Esophagus muscularis mucosa (tissue), 4 donors: ENCODE measurements around the gene GJD3. TPM values are rescaled to one million over a fixed set of nuclear protein-coding genes. Genes with fewer than 3 reads are reported as not detected.

Experiments
- DNase-seq: peaks from one replicate; pipeline ENCODE4 v3.0.0-alpha.2; 2017; ENCODE audit errors: extremely low spot score
- H3K27ac ChIP-seq, 4 donors: fragments of 200-600 bp; sonication (generic); replicated peaks in 1 of 4; 1 replicate in 3 of 4; 2 replicates in 1 of 4; pipeline ENCODE4 v1.5.1; 2016 to 2019; ENCODE audit warnings: mild to moderate bottlenecking in 1 of 4
- H3K27me3 ChIP-seq, 4 donors: fragments of 200-600 bp; sonication (generic); one replicate each; pipeline versions ENCODE4 v1.5.1 to v1.6.0; 2016 to 2019
- H3K36me3 ChIP-seq, 4 donors: fragments of 200-600 bp; sonication (generic); one replicate each; pipeline ENCODE4 v1.5.1; 2016 to 2019
- H3K4me1 ChIP-seq, 4 donors: fragments of 200-600 bp; sonication (generic); one replicate each; pipeline ENCODE4 v1.5.1; 2016 to 2019
- H3K4me3 ChIP-seq, 4 donors: fragments of 200-600 bp; sonication (generic); 1 replicate in 2 of 4; 2 replicates in 2 of 4; pipeline ENCODE4 v1.5.1; 2016 to 2019; ENCODE audit warnings: mild to moderate bottlenecking in 4 of 4, moderate library complexity in 1 of 4
- H3K9me3 ChIP-seq, 4 donors: fragments of 200-600 bp; sonication (generic); 1 replicate in 3 of 4; 2 replicates in 1 of 4; pipeline ENCODE4 v1.5.1; 2016 to 2019
- EP300 ChIP-seq: sonication (generic); formaldehyde crosslinking; IDR thresholded peaks from one replicate; pipeline ENCODE4 v1.6.1; 2017; ENCODE audit warnings: antibody characterized with exemption
- POLR2A ChIP-seq: fragments of 450-650 bp; IDR thresholded peaks from one replicate; pipeline ENCODE4 v1.6.1; 2017; ENCODE audit warnings: antibody characterized with exemption, moderate library complexity, mild to moderate bottlenecking, low read depth
- POLR2AphosphoS5 ChIP-seq, 2 donors: sonication (generic); formaldehyde crosslinking; IDR thresholded peaks; one replicate each; pipeline ENCODE4 v1.6.1; 2017; ENCODE audit warnings: antibody characterized with exemption in 2 of 2
- WGBS: methylation state at CpG from one replicate; pipeline ENCODE4 v1.1.5; 2018; 5-methylcytosine and 5-hydroxymethylcytosine counted together
- intact Hi-C: fragments of 100-400 bp; cut with DNase I; formaldehyde crosslinking; loops from one replicate; pipeline ENCODE4 v1.15.1; 2023
- total RNA-seq, 4 donors: library from RNA; depleted of rRNA; stranded (reverse); fragments of >200 nt; gene quantifications; one replicate each; pipeline versions ENCODE4 v1.1.0 to v1.2.1, GENCODE V29; 2016
- TF ChIP-seq, protein P1 (sequence below), 3 experiments: fragments of 200-600 bp in 2 of 3; fragments of 450-650 bp in 1 of 3; sonication (generic) in 2 of 3; IDR thresholded peaks; one replicate each; pipeline ENCODE4 v1.5.1; 2017 to 2019; ENCODE audit warnings: antibody characterized with exemption in 3 of 3, mild to moderate bottlenecking in 2 of 3, moderate library complexity in 1 of 3

GJD3 gene
- total RNA-seq, 4 donors from 2014 or later, result 0.40 to 0.50 TPM; not detected in 2

DNA sequence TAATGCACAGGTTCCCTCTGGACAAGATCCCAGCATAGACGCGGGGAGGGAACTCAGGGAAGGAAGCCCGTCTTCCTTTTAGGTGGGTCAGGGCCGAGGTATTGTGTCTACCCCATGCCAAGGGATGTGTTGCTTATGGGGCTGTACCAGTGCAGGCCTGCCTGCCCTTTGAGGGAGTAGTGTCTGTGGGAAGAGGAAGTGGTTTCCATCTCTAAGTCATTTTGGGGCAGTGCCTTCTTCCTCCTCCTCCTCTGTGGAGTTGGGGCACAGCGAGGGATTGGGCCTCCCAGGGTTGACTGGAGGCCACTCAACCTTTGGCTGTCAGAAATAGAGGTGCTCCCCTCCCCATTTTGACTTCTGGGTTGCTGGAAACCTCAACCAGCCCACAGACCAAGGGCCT is 26.5 kb downstream of the GJD3 start:
- peaks cover 65 to 87% (median 84%) of the 10 kb centered on the region in 4 donors for H3K4me1 ChIP-seq
- 72% methylated on average over 4 of the region's 5 CpGs for WGBS
- no peaks in the 10 kb centered on the region for H3K27me3 ChIP-seq
- H3K9me3 ChIP-seq, result no peaks in the 10 kb centered on the region
- no peak for DNase-seq
- peaks cover 0 to 6% (median 0%) of the 10 kb centered on the region in 4 donors for H3K36me3 ChIP-seq
- TF ChIP-seq POLR2AphosphoS5 (IDR thresholded peaks at IDR 0.05) (no peak), EP300 (no peak), POLR2A (no peak)
- TF ChIP-seq, protein P1, sequence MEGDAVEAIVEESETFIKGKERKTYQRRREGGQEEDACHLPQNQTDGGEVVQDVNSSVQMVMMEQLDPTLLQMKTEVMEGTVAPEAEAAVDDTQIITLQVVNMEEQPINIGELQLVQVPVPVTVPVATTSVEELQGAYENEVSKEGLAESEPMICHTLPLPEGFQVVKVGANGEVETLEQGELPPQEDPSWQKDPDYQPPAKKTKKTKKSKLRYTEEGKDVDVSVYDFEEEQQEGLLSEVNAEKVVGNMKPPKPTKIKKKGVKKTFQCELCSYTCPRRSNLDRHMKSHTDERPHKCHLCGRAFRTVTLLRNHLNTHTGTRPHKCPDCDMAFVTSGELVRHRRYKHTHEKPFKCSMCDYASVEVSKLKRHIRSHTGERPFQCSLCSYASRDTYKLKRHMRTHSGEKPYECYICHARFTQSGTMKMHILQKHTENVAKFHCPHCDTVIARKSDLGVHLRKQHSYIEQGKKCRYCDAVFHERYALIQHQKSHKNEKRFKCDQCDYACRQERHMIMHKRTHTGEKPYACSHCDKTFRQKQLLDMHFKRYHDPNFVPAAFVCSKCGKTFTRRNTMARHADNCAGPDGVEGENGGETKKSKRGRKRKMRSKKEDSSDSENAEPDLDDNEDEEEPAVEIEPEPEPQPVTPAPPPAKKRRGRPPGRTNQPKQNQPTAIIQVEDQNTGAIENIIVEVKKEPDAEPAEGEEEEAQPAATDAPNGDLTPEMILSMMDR (IDR thresholded peaks at IDR 0.05), result no peak
- H3K27ac ChIP-seq, result peak overlapping the region in 3 of 4 donors; percentile 29 to 51 (median 38)
- intact Hi-C loops, result no loop called here
- no peak overlapping the region for H3K4me3 ChIP-seq

GRCh38 chr17:40337351-40337750 is 27.2 kb downstream of the GJD3 start:
- intact Hi-C loops, result no loop called here
- Histone ChIP-seq H3K27me3 (no peaks in the 10 kb centered on the region), H3K36me3 (peaks cover 0 to 7% (median 0%) of the 10 kb centered on the region in 4 donors), H3K4me3 (no peak overlapping the region), H3K4me1 (peaks cover 72 to 89% (median 88%) of the 10 kb centered on the region in 4 donors), H3K27ac (peak overlapping the region; percentile 21 to 95 (median 34)), H3K9me3 (no peaks in the 10 kb centered on the region)
- WGBS, result 83% methylated on average over 8 of the region's 8 CpGs
- TF ChIP-seq POLR2AphosphoS5 (IDR thresholded peaks at IDR 0.05), result no peak
- TF ChIP-seq, protein P1 (IDR thresholded peaks at IDR 0.05), result no peak
- no peak for TF ChIP-seq EP300
- TF ChIP-seq POLR2A, result no peak
- DNase-seq, result no peak

DNA sequence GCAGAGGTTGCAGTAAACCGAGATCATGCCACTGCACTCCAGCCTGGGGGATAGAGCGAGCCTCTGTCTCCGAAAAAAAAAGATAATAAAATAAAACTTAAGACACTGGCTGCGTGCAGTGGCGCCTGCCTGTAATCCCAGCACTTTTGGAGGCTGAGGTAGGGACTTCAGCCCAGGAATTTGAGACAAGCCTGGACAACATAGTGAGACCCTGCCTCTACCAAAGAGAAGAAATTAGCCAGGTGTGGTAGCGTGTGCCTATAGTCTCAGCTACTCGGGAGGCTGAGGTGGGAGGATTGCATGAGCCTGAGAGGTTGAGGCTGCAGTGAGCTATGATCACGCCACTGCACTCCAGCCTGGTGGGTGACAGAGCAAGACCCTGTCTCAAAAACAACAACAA is 28.9 kb downstream of the GJD3 start:
- Histone ChIP-seq H3K27me3 (no peaks in the 10 kb centered on the region), H3K4me3 (no peak overlapping the region), H3K36me3 (peaks cover 0 to 12% (median 2%) of the 10 kb centered on the region in 4 donors), H3K9me3 (no peaks in the 10 kb centered on the region), H3K27ac (peak overlapping the region; percentile 94 to 98 (median 96)), H3K4me1 (peaks cover 84 to 100% (median 100%) of the 10 kb centered on the region in 4 donors)
- DNase-seq, result no peak
- WGBS, result 81% methylated on average over 8 of the region's 8 CpGs
- TF ChIP-seq POLR2A (no peak), EP300 (no peak), POLR2AphosphoS5 (IDR thresholded peaks at IDR 0.05) (no peak)
- TF ChIP-seq, protein P1 (IDR thresholded peaks at IDR 0.05), result no peak
- intact Hi-C loops, result no loop called here

DNA sequence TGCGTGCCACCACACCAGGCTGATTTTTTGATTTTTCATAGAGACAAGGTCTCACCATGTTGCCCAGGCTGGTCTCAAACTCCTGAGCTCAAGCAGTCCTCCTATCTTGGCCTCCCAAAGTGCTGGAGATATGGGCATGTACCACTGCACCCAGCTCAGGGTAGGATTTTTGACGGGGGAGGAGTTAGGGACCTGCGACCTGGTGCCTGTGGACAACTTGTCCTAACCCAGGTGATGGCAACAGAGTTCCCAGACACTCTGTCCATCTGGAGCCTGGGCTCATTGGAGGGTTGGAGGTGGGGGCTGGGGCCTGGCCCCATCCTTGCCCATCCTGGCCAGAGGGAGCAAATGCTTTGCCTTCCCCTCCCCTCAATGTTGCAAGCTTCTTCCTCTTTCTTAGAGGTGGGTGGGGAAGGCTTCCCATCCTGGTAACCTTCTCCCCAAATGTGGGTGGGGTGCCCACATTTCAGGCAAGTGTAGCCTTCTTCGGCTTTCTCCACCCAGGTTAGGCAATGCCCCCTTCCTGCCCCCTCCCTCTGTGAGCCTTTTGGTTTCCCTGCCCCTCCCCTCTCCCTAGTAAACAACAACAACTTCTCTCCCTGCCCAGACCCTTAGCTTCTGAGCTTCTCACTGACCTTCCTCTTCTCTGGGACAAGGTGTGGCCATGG is 30.6 kb downstream of the GJD3 start:
- TF ChIP-seq, protein P1 (IDR thresholded peaks at IDR 0.05), result no peak
- TF ChIP-seq POLR2AphosphoS5 (IDR thresholded peaks at IDR 0.05) (no peak), EP300 (no peak), POLR2A (no peak)
- H3K4me1 ChIP-seq, result peaks cover 84 to 100% (median 100%) of the 10 kb centered on the region in 4 donors
- no peaks in the 10 kb centered on the region for H3K27me3 ChIP-seq
- peaks cover 0 to 12% (median 2%) of the 10 kb centered on the region in 4 donors for H3K36me3 ChIP-seq
- H3K4me3 ChIP-seq, result no peak overlapping the region
- DNase-seq, result no peak
- H3K27ac ChIP-seq, result peak overlapping the region; percentile 94 to 98 (median 96)
- WGBS, result 67% methylated on average over 4 of the region's 4 CpGs
- intact Hi-C loops, result no loop called here
- no peaks in the 10 kb centered on the region for H3K9me3 ChIP-seq
